ENCODE measurements around the gene AGBL1. TPM values are rescaled to one million over a fixed set of nuclear protein-coding genes. Genes with fewer than 3 reads are reported as not detected.

AGBL1 gene
- polyA plus RNA-seq, 1 donor, result 11.7 TPM

- no peak for DNase-seq
Observed at GRCh38 chr15:86650094-86650493, 570.4 kb downstream of the AGBL1 start.

GRCh38 chr15:86653344-86654197 lies 573.9 kb downstream of the AGBL1 start:
- DNase-seq, result no peak

DNA sequence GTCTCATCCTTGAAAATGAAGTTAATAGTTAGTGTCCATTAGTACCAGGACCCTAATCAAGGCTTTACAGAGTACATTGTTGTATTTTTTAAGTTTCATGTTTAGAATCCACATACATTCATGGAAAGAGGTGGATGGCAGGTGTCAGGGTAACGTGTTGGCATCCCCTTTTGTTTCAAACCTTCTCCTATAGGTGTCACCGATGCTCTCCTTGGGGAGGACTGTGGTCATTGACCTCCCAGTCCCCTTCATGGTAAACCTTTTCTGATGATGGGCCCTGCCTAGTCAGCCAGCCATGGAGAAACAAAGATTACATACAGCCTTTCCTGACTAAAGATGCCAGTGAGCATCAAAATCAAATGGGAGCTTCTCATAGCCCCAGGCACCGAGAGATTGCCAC lies 574.8 kb downstream of the AGBL1 start:
- DNase-seq, result no peak

DNA sequence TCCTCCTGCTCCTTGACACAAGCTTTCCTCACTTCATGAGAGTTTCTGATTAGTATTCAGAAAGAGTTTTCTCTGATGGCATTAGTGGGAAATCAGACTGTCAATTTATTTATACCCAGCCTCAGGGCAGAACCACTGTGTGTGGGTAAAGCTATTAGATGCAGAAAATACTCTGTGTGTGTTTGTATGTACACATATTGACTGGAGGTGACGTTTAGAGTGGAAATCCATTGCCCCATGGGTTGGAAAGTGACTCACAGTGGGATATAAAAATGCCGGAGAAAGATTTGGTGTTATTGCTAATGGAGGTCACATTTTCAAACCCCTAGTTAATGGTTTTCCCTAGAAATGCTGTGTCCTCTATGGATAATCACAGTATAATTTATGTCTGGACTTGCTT lies 577.6 kb downstream of the AGBL1 start:
- no peak for DNase-seq

GRCh38 chr15:86659724-86660411 lies 580.2 kb downstream of the AGBL1 start:
- DNase-seq, result no peak

GRCh38 chr15:86661580-86661979 lies 581.9 kb downstream of the AGBL1 start:
- no peak for DNase-seq

DNA sequence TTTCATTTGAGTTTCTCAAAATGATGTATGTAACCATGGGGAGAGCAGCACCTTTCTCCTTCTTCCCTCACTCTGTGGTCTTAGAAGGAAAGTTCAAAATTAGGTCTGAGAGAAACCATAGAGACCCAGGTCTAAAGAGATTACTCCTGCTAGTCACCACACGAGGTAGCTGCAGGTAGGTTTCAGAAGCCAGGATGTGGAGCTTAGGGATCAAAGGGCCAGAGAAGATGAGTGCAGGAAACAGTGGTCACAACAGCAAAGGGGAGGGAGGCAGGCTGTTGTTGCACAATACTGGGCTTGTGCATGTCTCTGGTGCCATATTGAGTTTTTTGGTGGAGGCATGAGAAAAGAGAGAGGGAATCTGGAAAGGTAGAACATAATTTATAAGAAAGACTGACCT lies 583.6 kb downstream of the AGBL1 start:
- DNase-seq, result no peak

- no peak for DNase-seq
Observed at GRCh38 chr15:86663979-86664378, 584.3 kb downstream of the AGBL1 start.

- no peak for DNase-seq
Observed at GRCh38 chr15:86664581-86664980, 584.9 kb downstream of the AGBL1 start.

DNA sequence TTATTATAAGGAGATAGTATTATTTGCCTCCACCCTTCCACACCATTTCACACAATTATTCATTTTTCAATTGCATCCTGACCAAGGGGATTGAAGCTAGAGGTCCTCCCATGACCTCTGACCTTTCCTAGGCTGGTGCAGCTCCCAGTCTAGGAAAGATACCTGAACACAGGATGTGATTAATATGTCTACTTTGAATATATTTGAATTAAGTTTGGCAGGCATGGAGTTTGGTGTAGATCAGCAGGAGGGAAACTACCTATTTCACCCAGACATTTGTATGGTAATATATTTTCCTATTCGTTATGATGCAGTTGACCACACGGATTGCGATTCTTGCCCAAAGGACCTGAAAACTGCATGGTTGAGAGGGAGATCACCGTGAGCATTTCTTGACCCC lies 596.3 kb downstream of the AGBL1 start:
- no peak for DNase-seq

DNA sequence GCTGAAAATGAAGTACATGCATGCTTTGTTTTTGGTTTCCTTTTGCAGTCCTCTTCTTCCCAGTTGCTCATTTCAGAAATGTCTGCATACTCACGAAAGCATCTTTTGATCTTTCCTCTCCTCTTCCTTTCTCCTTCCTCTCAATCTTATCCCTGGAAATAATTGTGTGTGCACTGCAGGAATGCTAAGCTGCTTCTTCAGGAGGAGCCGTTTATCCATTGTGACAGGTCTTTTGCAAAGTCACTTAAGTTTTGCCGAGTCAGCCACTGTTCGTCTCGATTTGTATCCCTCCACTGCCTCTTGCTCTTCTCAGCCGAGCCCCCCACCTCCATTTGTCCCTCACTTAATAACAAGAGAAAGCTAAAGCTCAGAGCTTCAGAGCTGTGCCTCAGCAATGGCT lies 597.6 kb downstream of the AGBL1 start:
- DNase-seq, result no peak

DNA sequence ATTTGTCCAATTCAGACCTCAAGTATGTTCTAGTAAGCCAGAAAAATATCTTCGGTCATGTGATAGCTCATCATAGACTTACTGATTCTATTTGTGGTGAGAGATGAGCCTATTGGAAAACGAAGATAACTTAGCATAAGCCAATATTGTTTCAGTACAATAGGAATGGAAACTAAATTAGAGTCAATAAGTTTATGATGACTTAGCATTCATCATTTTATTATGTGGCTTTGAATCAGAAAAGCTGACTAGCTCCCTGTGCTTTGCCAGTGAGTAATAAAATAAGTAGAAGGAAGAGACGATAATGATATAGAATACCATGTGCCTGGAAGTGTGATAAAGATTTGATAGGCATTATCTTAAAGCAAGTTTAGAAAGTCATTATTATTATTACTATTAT lies 605.6 kb downstream of the AGBL1 start:
- no peak for DNase-seq

- no peak for DNase-seq
Observed at GRCh38 chr15:86689006-86689405, 609.3 kb downstream of the AGBL1 start.

DNA sequence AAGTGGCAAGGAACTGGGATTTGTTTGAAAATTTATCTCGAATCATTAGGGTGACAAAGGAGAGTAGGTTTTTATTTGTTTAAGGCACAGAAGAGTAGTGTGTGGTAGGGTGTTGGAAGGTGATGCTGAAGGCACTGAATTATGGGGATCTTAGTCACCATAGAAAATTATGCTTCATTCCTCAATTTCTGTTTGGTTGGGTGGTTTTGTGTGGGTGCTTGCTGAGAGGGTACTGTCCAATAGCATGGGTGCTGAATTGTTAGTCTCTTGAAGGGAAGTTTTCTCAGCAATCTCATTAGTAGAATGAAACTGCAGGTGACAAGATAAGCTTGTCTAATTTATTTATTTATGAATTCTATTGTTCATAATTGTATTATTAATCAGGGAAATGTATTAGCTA lies 610.9 kb downstream of the AGBL1 start:
- peak; percentile 5 for DNase-seq

DNA sequence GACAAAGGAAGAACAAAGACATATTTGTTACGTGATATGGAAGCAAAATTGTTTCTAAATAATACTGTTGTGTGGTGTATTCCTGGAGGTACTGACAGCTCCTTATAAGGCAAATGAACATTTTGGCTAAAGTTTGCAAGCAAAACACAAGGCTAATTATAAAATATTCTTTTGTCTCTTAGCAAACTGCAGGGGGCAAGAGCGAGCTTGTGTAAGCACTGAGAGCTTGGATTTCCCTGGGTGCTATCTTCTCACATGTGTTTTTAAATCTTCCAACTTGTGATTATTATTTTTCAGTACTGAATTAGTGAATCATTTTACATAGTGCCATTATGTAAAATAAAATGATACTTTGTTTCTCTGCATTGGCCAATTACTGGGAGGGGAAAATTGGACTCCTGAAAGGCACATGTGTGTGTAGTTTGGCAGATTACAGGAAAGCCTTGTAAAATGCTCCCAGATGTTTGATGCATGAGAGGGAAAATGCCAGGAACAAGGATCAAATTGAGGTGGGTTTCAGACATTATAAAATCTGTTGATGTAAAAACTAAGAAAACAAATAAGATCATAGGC lies 611.5 kb downstream of the AGBL1 start:
- DNase-seq, result no peak

DNA sequence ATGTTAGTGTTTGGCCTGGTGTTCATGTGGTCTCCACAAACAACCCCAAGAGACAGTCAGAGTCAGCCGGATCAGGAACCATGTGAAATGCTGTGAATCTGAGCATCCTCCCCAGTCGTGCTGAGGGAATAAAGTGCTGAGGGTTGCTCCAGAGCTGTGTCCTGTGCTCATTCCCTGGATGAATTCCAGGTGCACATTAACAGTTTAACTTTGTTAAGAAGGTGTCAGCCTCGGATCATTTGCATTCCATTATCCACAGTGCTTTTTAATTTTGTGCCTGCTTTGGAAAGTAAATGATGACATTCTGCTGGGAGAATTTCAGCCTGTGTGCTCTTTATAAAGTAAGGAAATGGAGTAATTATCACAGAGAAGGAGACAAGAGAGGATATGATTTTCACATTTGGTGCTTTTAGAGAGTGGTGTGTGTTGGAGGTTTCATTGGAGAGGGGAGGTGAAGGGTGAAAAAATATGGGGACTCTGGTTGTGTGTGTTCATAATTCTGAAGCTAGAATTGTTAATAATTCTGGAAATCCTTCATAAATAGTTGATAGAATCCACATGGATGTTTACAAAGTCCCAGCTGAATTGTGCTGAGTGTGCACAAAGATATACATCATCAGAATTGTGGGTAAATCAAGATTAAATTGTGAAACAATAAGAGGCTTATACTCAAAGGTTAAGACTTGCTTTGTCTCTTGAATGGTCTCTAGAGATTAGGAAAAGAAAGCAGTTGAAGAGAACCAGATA lies 621.4 kb downstream of the AGBL1 start:
- no peak for DNase-seq

DNA sequence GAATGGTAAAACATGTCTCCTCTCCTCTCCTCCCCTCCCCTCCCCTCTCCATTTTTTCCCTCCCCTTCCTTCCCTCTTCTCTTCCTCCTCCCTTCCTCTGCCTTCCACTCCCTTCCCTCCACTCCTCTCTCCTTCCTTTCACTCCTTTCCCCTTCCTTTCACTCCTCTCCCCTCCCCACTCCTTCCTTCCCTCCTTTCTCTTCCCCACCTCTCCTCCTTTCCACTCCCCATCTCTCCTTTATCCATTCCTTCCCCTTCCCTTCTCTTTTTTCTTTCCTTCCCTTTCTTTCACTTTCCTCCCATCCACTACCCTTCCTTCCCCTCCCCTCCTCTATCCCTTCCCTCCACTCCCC lies 621.9 kb downstream of the AGBL1 start:
- DNase-seq, result no peak

- no peak for DNase-seq
Observed at GRCh38 chr15:86706813-86707212, 627.1 kb downstream of the AGBL1 start.

DNA sequence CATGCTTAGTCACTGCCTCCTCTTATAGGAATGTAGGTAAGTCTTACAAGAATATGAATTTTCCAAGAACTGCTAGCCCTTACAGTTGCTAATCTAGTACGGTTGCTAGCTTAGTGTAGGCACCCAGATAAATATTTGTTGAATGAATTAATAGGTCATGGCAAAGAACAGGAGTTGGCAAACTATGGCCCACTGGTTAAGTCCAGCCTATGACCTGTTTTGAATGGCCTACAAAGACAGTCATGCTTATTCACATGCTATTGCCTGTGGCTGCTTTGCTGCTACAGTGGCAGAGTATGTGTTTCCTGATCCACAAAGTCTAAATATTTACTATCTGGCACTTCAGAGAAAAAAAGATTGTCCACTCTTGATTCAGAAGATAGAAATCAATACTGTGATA lies 631.8 kb downstream of the AGBL1 start:
- no peak for DNase-seq

GRCh38 chr15:86714241-86714640 lies 634.6 kb downstream of the AGBL1 start:
- no peak for DNase-seq

DNA sequence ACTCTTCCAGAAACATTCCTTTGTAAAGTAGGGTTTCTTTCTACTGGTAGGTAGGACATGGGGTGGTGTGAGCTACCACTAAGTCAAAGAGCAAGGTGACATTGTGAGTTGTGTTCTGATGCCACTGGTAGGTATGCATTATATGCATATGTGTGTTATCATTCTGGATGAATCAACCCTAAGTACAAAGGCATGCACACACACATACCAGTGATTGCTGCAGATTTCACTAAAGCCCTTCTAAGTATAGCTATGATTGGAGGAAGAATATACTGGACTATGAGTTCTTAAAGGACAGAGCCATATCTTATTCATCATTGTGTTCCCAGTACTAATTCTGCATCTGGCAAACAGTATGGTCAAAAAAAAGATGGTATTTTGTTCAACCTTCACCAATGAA lies 646.0 kb downstream of the AGBL1 start:
- no peak for DNase-seq

- no peak for DNase-seq
Observed at GRCh38 chr15:86735247-86736040, 655.8 kb downstream of the AGBL1 start.
